HEK293T (cell line): ENCODE results near the gene HMX1.

Source experiments
- CTCF ChIA-PET: fragments of 350-600 bp; formaldehyde crosslinking; extraction: SDS; loops from one replicate; lab custom pipeline; 2021; ENCODE audit warnings: antibody characterized with exemption, inconsistent platforms; lab: Yijun Ruan, JAX
- POLR2A ChIA-PET: fragments of 350-600 bp; formaldehyde crosslinking; extraction: SDS; loops from one replicate; lab custom pipeline; 2020; ENCODE audit warnings: antibody characterized with exemption, inconsistent platforms; lab: Yijun Ruan, JAX
- DNase-seq: peaks from one replicate; pipeline ENCODE4 v3.0.0; 2012; ENCODE audit warnings: mixed read lengths; ENCODE audit errors: extremely low spot score
- ARNT ChIP-seq: fragments of 450-650 bp; IDR thresholded peaks from 2 replicates; pipeline ENCODE4 v1.6.1; 2017; ENCODE audit warnings: mild to moderate bottlenecking
- BHLHE40 ChIP-seq: fragments of 450-650 bp; IDR thresholded peaks from 2 replicates; pipeline ENCODE4 v1.6.1; 2016; ENCODE audit warnings: mild to moderate bottlenecking, moderate library complexity, borderline replicate concordance
- CTBP1 ChIP-seq: fragments of 450-650 bp; IDR thresholded peaks from 2 replicates; pipeline ENCODE4 v1.6.1; 2016; ENCODE audit warnings: borderline replicate concordance
- ELF4 ChIP-seq: fragments of 450-650 bp; IDR thresholded peaks from 2 replicates; pipeline ENCODE4 v1.6.1; 2017; ENCODE audit warnings: antibody characterized with exemption
- FOXA1 ChIP-seq: fragments of 450-650 bp; IDR thresholded peaks from 2 replicates; pipeline ENCODE4 v1.6.1; 2016; ENCODE audit warnings: mild to moderate bottlenecking
- FOXK2 ChIP-seq: fragments of 450-650 bp; IDR thresholded peaks from 2 replicates; pipeline ENCODE4 v1.6.1; 2016; ENCODE audit warnings: mild to moderate bottlenecking
- FOXM1 ChIP-seq: fragments of 450-650 bp; IDR thresholded peaks from 2 replicates; pipeline ENCODE4 v1.6.1; 2017; ENCODE audit warnings: mild to moderate bottlenecking, borderline replicate concordance
- HDGF ChIP-seq: fragments of 450-650 bp; IDR thresholded peaks from 2 replicates; pipeline ENCODE4 v1.6.1; 2017; ENCODE audit warnings: antibody characterized with exemption, borderline replicate concordance
- L3MBTL2 ChIP-seq: fragments of 450-650 bp; conservative IDR thresholded peaks from 2 replicates; pipeline ENCODE4 v1.6.1; 2016; ENCODE audit warnings: mild to moderate bottlenecking
- LEF1 ChIP-seq: fragments of 450-650 bp; IDR thresholded peaks from 2 replicates; pipeline ENCODE4 v1.6.1; 2017; ENCODE audit warnings: mild to moderate bottlenecking, borderline replicate concordance
- NFRKB ChIP-seq: fragments of 450-650 bp; IDR thresholded peaks from 2 replicates; pipeline ENCODE4 v1.6.1; 2016; ENCODE audit warnings: mild to moderate bottlenecking, moderate library complexity
- PKNOX1 ChIP-seq: fragments of 450-650 bp; IDR thresholded peaks from 2 replicates; pipeline ENCODE4 v1.6.1; 2016
- SP1 ChIP-seq: fragments of 450-650 bp; IDR thresholded peaks from 2 replicates; pipeline ENCODE4 v1.6.1; 2017
- SUZ12 ChIP-seq: fragments of 450-650 bp; IDR thresholded peaks from 2 replicates; pipeline ENCODE4 v1.6.1; 2016; ENCODE audit warnings: mild to moderate bottlenecking
- TARDBP ChIP-seq: fragments of 450-650 bp; IDR thresholded peaks from 2 replicates; pipeline ENCODE4 v1.6.1; 2016
- ZNF384 ChIP-seq: fragments of 450-650 bp; IDR thresholded peaks from 2 replicates; pipeline ENCODE4 v1.6.1; 2016

The HMX1 gene

GRCh38 chr4:8895295-8895694, 23.7 kb upstream of the HMX1 start:
- no peak for TF ChIP-seq LEF1
- no peak for TF ChIP-seq ARNT
- TF ChIP-seq HDGF, result no peak
- TF ChIP-seq TARDBP, result no peak
- TF ChIP-seq ELF4, result no peak
- no peak for TF ChIP-seq SP1
- no peak for TF ChIP-seq FOXM1
- TF ChIP-seq BHLHE40, result no peak
- TF ChIP-seq FOXA1, result no peak
- no peak for TF ChIP-seq SUZ12
- no peak for TF ChIP-seq PKNOX1
- no peak for TF ChIP-seq L3MBTL2
- no peak for TF ChIP-seq NFRKB
- no peak for TF ChIP-seq ZNF384
- TF ChIP-seq FOXK2, result no peak
- ChIA-PET CTCF (interaction anchor here (1.0 kb wide), 1 partner anchor 10 kb away, joined by 3 read pairs; no protein-coding TSS in a partner anchor), POLR2A (no interaction called here)
- DNase-seq, result no peak

GRCh38 chr4:8894424-8894816, 22.8 kb upstream of the HMX1 start:
- POLR2A ChIA-PET, result no interaction called here
- DNase-seq, result no peak
- CTCF ChIA-PET, result interaction anchor here (1.0 kb wide), 1 partner anchor 9 kb away, joined by 3 read pairs; no protein-coding TSS in a partner anchor
- TF ChIP-seq PKNOX1 (no peak), FOXM1 (no peak), SP1 (no peak), BHLHE40 (no peak), CTBP1 (no peak), L3MBTL2 (no peak), FOXK2 (no peak), TARDBP (no peak), FOXA1 (no peak), ELF4 (no peak), ARNT (no peak), ZNF384 (no peak)

- ChIA-PET CTCF (interaction anchor here (1.0 kb wide), 1 partner anchor 8 kb away, joined by 3 read pairs; no protein-coding TSS in a partner anchor), POLR2A (no interaction called here)
- TF ChIP-seq FOXA1 (no peak), FOXK2 (no peak), ELF4 (no peak), ZNF384 (no peak), SP1 (no peak), CTBP1 (no peak), ARNT (no peak), LEF1 (no peak), L3MBTL2 (no peak), FOXM1 (no peak), SUZ12 (no peak), BHLHE40 (no peak), TARDBP (no peak), NFRKB (no peak), HDGF (no peak), PKNOX1 (no peak)
- no peak for DNase-seq
Measured at GRCh38 chr4:8893624-8894423, 22.2 kb upstream of the HMX1 start.

- ChIA-PET POLR2A (no interaction called here), CTCF (no interaction called here)
- no peak for DNase-seq
- TF ChIP-seq CTBP1, result no peak
- no peak for TF ChIP-seq ZNF384
- TF ChIP-seq L3MBTL2, result no peak
- TF ChIP-seq HDGF, result no peak
- TF ChIP-seq ELF4, result no peak
Measured at GRCh38 chr4:8893227-8893623, 21.6 kb upstream of the HMX1 start.

- DNase-seq, result no peak
- CTCF ChIA-PET, result no interaction called here
- TF ChIP-seq FOXA1, result no peak
- TF ChIP-seq ELF4, result no peak
- TF ChIP-seq BHLHE40, result no peak
- no peak for TF ChIP-seq NFRKB
- no peak for TF ChIP-seq SUZ12
- TF ChIP-seq HDGF, result no peak
- no peak for TF ChIP-seq ZNF384
- TF ChIP-seq ARNT, result no peak
- no peak for TF ChIP-seq CTBP1
- TF ChIP-seq SP1, result no peak
- no peak for TF ChIP-seq L3MBTL2
- no peak for TF ChIP-seq FOXM1
- no peak for TF ChIP-seq LEF1
- TF ChIP-seq TARDBP, result no peak
- POLR2A ChIA-PET, result no interaction called here
Measured at GRCh38 chr4:8892556-8893226, 21.1 kb upstream of the HMX1 start.
